Fibroblast of skin of left quadriceps (primary cell): ENCODE data around the gene SPDYE2B.
"Not testable (repeated sequence)": the region's sequence is repeated elsewhere in the genome, so short reads cannot be mapped to it uniquely, and the experiment has no call there.

ENCODE experiments used
- DNase-seq, 2 experiments: peaks; one replicate each; pipeline ENCODE4 v3.0.0-alpha.2; 2013; ENCODE audit warnings: low read depth in 2 of 2

The SPDYE2B gene, protein sequence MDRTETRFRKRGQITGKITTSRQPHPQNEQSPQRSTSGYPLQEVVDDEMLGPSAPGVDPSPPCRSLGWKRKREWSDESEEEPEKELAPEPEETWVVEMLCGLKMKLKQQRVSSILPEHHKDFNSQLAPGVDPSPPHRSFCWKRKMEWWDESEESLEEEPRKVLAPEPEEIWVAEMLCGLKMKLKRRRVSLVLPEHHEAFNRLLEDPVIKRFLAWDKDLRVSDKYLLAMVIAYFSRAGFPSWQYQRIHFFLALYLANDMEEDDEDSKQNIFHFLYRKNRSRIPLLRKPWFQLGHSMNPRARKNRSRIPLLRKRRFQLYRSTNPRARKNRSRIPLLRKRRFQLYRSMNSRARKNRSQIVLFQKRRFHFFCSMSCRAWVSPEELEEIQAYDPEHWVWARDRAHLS

DNA sequence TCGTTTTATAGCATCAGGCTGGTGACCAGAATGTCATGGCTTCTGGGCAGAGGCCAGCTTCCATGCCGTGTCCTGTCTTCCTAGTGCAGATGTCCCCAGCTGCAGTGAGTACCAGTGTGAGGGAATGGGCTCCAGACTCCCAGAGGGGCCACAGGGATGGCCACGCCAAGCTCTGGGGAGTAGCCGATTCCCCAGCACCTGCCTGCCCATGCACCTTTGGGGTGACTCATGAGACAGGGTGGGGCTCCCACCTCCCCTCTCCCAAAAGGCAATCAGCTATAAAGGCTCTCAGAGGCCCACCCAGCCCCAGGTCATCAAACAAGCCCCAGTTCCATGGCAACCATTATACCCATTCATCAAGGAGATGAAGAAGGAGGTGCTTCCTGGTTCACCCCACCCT, at the start of gene SPDYE2B:
Gene SPDYE2B, plus strand, starts transcription at position 396 of the 400 bp plus-strand sequence. CDS start 2,030 bp downstream, outside the sequence.
- not testable (repeated sequence) for DNase-seq

DNA sequence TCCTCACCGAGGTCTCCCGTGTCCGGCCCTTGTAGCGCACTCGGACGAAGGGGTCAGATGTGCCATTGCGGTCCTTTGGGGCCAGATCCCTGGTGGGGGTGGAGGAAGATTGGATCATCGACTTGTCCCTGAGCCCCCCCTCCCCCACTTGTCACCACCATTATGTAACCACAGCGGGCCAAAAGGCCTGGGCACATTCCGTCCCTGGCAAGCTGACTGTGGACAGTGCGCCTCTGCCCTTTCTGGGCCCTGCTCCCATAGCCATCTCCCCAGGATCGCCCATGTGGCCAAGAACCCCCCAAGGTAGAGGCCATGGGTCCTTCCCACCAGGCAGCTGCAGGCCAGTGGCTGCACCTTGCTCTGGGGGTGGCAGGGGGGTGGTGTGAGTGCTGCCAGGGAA, 47.8 kb upstream of the SPDYE2B start:
- DNase-seq: not testable (repeated sequence)

DNA sequence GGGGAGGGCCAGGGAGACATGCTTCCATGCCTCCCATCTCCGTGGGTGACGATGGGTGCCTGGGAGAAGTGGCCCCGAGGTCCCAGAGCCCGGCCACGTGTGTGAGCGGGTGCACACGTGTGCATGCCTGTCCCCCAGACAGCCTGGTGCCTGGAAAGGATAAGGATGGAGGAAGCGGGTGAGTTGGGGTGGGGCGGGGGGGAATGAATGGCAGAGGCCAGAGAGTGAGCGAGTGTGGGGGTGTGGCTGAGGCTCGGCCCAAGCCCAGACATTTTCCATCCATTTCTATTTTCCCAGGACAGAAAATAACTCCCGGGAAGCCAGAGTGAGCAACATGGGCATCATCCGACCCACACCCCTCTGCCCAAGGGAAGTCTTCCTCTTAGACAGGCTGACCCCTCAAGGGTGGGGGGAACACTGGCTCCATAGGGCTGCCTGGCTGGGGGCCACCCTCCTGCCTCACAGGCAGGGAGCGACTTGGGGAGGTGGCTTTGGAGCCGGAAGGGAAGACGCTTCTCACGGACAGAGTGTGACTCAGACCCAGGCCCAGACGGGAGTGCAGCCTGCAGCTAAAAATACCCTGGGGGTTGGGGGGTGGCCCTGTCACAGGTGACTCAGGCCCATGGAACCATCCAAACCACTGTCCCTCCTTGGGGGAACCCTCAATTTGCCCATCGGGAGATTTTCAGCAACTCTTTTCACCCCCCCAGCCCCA, 45.5 kb upstream of the SPDYE2B start:
- not testable (repeated sequence) for DNase-seq

DNA sequence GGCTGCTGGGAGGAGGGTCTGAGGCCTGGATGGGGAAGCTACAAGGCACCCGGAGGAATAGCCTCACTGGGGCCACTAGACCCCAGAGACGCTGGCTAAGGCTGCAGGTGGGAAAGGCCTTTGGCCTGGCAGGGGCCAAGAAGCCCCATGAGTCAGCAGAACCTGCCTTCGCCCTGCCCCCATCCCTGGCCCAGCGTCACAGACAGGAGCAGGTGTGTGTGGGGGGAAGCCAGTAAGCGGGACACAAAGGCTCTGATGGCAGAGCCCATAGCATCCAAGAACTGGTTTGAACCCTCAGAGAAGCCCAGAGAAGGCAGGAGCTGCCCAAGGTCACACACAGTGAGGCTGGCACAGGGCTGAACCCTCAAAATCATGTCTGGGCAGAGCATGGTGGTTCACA, 43.3 kb upstream of the SPDYE2B start:
- DNase-seq: not testable (repeated sequence)

DNA sequence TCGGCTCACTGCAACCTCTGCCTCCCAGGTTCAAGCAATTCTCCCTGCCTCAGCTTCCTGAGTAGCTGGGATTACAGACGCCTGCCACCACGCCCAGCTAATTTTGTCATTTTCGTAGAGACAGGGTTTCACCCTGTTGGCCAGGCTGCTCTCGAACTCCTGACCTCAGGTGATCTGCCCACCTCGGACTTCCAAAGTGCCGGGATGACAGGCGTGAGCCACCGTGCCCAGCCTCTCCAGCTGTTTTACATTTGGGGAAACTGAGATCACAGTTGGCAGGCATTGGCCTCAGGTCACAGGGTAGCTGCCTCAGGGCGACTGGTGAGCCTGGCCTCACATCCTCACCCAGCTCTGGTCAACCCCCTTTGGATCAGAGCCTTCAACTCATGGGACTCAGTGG, 40.4 kb upstream of the SPDYE2B start:
- not testable (repeated sequence) for DNase-seq

DNA sequence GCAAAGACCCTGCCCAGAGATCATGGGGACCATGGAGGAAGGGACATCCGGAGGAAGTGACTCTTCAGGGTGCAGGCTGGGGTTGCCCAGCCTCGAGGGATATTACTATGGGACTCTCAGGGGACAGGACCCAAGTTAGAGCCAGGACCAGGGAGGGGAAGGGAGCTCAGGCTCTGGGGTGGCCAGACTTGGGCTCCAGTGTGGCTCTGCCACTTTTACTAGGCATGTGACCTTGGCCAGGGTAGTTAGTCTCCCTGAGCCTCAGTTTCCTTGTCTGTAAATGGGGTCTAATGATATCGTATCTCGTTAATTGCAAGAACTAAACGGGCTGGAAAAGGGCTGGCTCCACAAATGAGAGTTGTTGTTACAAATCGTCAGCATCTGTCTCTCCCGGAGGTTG, 39.7 kb upstream of the SPDYE2B start:
- not testable (repeated sequence) for DNase-seq

DNA sequence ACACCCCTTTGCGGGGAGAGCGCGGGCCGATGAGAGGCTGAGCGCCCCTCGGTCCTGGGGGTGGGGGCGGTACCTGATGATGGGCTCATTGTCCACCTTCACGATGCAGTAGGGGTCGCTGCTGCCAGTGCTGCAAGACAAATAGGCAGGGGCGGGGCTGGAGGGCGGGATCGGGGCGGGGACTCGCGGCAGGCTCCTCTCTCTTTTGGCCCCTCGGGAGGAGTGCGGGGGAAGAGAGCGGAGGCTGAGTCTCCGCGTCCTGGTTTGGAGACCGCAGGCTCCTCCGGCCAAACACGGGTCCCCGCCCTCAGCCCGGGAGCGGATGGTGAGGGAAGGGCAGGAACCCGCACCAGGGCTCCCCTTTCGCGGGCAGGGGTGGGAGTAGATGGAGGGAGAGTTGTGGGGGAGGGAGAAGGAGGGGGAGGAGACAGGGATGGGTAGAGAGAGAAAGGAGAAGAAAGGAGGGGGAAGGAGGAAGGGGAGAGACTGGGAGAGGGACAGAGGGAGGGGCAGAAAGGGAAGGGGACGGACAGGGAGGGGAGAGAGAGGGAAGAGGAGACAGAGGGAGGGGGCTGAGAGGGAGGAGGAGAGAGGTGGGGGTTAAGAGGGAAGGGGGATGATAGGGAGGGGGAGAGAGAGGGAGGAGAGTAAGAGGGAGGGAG, 39.0 kb upstream of the SPDYE2B start:
- not testable (repeated sequence) for DNase-seq

DNA sequence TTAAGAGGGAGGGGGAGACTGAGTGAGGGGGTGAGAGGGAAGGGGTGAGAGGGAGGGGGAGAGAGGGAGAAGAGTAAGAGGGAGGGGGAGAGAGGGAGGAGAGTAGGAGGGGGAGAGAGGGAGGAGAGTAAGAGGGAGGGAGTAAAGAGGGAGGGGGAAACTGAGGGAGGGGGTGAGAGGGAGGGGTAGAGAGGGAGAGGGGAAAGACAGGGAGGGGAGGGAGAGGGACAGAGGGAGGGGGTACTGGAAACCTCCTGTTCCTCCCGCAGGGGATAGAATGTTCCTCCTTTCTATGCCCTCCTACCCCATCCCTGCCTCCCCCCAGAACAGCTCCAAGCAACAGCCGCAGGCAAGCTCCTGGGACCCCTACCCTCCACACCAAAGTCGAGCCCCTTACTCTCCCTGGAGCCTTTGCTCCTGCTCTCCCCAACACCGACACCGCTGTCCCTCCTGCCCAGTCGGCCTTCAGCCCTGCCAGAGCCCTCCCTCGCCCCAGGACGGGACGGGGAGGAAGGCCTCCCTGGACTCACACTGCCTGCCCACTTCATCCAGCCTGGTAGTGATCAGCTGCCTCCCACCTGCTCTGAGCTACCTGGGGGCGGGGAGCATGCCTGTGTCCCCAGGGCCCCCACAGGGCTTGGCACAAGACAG, 38.3 kb upstream of the SPDYE2B start:
- not testable (repeated sequence) for DNase-seq

DNA sequence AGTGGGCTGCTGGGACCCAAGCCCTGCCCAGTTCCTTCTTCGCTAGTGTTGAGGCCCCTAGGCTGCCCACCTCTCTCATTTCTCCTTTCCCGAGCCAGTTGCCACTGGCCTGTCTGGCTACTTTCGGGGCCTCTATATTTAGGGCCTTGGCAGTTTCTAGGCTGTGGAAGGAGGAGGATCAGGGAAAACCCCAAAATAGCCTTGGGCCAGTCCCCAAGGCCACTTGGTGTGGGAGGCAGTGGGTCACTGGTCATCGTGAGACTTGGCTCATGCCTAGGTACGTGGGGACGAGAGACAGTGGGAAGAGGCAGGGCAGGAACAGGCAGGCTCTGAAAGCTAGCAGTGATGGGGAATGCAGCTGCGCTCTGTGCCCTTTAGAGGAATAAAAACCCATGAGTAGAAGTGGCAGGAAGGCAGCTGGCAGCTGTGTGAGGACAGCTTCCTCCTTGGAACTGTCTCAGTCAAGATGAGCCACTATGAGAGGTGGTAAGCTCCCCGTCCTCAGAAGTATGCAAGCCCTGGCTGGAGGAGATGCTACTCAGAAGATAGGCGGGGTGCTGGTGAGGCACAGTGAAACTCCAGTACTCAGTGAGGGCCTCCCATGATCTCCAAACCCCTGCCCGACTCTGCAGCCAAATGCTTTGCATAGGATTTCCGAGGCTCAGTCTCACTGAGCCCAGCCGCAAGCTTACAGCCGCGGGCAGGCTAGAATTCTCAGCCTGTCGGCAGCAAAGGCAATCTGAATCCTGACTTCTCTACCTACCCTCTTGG, 36.4 kb upstream of the SPDYE2B start:
- DNase-seq: not testable (repeated sequence)

DNA sequence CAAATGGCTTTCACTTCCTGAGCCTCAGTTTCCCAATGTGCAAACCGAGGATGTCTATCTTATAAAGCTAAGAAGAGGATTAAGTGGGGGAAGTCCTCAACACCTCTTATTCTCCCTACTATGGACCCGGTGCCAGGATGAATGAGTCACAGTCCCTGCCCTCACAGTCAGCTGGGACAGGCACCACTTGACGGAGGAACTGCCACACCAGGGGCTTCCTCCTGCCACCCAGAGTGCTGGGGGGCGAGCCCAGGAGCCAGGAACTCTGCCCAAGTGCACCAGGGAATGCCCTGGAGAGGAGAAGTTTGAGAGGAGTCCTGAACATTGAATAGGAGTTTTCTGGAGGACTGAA, 35.8 kb upstream of the SPDYE2B start:
- DNase-seq: not testable (repeated sequence)

DNA sequence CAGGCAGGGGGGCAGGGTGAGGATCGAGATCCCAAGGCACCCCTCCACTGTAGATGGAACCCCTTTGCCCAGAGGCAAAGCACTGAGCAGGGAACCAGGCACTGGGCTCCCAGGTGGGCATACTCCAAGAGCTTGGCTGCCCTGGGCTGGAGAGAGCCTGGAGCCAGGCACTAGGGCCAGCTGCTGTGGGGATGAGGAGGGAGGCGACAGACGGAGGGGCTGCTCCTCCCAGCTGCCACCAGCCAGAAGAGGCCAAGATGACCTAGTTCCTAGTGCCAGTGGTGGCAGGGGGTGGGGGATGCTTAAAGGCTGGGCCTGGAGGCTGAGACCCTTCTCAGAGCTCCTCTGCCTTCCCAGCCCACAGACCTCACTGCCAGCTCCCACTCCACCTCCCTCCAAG, 35.2 kb upstream of the SPDYE2B start:
- DNase-seq: not testable (repeated sequence)

DNA sequence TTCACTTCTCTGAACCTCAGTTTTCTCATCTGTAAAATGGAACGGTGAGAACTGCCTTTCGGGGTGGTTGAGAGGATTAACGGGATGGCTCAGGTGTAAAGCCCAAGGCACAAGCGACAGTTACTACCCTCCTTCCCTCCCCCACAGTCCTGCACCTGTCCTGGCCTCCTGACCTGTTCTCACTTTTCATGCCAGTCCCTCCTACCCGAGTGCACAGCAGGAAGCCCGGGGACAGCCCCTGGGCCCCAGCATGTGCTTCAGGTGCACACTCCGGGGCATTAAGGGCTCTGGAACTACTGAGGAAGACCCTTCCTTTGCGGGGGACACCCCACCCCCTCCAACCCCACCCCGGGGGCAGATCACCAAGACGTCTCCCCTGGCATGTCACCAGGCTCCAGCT, 34.2 kb upstream of the SPDYE2B start:
- DNase-seq: not testable (repeated sequence)

DNA sequence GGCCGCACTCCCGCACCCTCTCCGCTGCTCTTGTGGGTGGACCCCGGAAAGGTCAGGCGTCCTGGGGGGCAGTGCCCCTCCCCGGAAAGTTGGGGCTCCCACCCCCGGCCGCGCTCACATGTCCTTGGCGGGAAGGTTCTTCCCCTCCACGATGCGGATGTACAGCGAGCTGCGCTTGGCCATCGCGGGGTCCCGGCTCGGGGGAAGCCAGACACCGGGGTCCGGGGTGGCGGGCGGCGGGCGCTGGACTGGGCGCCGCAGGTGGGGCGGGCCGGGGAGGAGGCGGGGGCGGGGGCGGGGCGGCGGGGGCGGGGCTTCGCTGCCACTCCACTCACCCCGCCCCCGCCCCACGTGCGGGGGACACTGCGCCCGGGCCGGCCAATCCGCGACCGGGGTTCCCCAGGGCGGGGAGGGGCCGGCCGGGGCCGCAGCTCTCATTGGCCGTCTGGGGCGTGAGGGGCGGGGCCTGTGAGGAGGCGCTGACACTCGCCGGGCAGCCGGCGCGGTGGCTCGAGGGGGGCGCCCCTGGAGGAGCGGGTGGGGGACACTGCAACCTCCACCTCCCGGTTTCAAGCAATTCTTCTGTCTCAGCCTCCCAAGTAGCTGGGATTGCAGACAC, 33.5 kb upstream of the SPDYE2B start, which contains the start of gene RASA4:
Gene RASA4, minus strand, starts transcription at position 250 of the 619 bp plus-strand sequence. Its CDS starts 67 bp downstream, at position 183.
- DNase-seq: not testable (repeated sequence)

DNA sequence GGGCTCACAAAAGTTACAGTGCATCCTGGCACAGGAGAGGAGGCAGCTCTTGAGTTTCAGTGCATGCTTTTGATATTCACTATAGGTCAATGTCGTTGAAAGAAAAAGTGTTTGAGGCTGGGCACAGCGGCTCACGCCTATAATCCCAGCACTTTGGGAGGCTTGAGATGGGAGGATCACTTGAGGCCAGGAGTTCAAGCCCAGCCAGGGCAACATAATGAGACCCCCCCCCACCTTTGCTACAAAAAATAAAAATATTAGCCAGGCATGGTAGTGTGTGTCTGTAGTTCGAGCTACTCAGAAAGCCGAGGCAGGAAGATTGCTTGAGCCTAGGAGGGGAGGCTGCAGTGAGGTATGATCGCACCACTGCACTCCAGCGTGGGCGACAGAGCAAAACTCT, 32.0 kb upstream of the SPDYE2B start:
- not testable (repeated sequence) for DNase-seq

DNA sequence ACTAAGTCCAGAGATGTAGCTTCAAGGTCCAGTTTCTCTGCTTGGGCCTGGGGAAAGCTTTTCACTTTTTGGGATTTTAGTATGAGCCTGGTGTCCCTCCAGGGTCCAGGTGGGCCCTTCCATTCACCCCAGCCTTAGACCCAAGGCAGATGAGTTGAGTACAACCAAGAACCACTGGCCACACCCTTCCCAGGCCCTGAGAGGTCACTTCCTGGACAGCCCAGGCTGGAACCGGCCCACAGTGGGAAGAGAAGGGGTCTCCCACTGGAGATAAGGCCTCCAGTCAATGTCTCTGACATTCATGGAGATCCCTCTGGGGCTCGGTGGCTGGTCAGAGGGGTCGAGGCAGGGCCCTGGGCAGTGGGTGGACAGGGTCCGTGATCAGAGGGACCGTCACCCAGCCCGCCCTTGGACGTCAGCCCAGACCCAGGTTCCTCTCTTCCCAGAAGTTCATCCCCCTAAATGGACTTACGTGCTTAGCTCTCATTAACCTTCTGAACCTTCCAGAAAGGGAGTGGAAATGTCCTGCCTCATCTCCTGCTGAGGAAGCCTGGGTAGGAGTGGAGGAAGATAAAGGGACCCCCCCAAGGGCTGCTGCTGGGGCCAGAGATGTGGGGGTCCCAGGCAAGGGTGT, 22.7 kb upstream of the SPDYE2B start:
- not testable (repeated sequence) for DNase-seq

DNA sequence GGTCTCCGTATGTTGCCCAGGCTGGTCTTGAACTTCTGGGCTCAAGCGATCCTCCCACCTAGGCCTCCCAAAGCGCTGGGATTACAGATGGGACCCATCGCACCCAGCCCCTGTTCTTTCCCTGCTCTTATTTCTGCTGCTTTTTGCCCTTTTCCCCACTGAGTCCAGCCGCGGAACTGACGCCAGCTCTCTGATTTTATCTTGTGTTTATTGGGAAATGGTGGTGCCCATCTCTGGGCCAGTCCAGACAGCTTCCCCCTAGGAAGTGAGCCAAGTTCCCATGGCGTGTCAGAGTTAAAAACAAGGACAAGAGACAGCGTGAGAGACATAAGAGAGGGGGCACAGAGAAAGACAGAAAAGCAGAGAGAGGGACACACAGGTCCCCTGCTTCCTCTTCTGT, 19.5 kb upstream of the SPDYE2B start:
- DNase-seq: not testable (repeated sequence)

DNA sequence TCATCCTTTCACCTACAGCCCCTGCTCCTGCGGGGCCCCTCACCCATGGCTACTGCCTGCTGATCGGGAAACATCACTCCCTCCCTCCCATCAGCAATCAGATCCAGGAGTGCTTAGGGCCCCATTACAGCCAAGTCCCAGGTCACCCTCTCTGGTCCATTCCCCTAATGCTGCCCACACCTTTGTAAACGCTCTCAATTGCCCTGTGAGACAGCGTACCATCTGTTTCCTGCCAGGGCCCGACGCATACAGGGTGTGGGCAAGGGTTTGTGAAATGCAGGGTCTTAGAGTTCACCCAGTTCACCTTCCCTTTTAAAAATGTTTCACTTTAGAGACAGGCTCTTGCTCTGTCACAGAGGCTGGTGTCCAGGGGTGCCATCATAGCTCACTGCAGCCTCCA, 15.8 kb upstream of the SPDYE2B start:
- not testable (repeated sequence) for DNase-seq

DNA sequence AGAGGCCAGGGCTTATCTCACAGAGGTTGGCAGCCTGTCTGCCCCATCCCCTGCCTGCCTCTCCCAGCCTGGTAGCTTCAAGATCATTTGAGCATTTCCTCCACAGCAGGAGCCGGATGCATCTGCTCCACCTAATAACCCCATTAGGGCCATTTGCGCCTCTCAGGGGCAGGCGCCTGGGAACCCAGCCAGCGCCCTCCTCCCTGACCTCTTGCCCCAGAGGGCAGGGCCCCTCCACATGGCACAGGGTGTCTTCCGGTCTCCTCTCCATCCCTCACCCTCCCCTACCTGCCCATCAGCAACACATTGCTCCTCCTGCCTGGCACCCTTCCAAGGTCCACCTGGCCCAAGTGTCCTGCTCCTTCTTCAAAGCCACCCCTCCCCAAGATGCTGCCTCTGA, 14.8 kb upstream of the SPDYE2B start:
- DNase-seq: not testable (repeated sequence)

DNA sequence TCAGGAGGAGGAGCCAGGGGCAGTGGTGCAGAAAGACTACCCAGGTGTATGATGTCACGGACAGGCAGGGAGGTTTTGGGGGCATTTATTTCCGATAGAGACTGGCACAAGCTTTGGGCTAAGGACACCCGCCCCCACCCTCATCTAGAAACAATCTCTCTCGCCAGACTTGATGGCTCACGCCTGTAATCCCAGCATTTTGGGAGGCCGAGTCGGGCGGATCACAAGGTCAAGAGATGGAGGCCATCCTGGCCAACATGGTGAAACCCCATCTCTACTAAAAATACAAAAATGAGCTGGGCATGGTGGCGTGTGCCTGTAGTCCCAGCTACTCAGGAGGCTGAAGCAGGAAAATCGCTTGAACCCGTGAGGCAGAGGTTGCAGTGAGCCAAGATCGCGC, 13.2 kb upstream of the SPDYE2B start:
- DNase-seq: not testable (repeated sequence)

DNA sequence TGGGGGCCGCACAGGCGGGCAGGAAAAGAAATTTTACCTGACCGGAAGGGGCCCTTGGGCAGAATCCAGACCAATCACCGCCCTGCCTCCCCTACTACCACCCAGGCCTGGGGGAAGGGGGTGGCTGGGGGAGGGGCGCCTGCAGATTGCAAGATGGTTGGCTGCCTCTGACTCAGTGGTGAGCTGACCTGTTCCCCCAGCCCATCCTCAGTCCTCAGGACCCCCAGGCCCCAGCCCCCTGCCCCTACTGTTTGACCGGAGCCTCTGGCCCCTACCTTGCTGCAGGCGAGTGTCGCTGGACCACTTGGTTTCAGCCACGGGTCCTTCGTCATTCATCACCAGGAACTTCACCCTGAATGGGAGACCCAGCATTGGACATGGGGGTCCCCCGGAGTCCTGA, 11.3 kb upstream of the SPDYE2B start:
- DNase-seq: not testable (repeated sequence)
